GM21381 (cell line): Measurements from ENCODE around the gene RAB33B.
A peak's percentile ranks its signal among the peaks of the same experiment; 100 is the strongest.
"Not testable (repeated sequence)": the region's sequence is repeated elsewhere in the genome, so short reads cannot be mapped to it uniquely, and the experiment has no call there.

Source experiments
- ATAC-seq: cut with Tn5 transposase; IDR thresholded peaks from one replicate; pipeline ENCODE4 v1.9.1; 2021; ENCODE audit warnings: mild to moderate bottlenecking, moderate library complexity; ENCODE audit not compliant: unreplicated experiment

Gene RAB33B

DNA sequence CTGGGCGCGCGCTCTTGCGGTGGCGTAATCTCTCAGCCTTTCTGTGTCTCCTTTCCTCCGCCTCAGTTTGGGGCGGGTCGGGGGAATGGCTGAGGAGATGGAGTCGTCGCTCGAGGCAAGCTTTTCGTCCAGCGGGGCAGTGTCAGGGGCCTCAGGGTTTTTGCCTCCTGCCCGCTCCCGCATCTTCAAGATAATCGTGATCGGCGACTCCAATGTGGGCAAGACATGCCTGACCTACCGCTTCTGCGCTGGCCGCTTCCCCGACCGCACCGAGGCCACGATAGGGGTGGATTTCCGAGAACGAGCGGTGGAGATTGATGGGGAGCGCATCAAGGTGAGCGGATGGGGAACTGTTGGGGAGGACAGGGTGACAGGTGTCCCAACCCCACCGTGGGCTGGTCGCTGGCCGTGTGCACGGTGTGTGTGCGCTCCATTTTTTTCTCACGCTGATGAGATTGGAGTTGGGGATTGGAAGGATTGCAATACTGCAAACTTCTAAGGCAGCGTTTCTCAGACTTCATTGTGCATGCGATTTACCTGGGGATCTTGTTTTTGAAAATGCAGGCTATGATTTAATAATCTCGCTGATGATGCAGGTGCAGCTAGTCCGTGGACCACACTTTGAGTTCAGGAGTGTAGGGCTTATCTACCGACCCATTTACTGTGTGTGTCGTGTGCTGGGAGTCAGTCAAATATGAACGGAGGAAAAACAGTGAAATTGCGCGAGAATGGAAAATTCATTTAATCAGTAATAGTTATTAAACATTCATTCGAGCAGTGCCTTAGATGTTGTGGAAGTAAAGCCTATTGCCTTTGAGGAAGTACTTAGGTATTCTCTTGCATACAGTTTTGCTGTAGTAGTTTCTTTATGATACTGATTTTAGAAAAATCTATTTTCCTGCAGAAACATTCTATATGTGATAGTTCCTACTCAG, at the start of gene RAB33B:
Gene RAB33B, plus strand, starts transcription at position 11 of the 935 bp plus-strand sequence. Its CDS starts 75 bp downstream, at position 86.
- ATAC-seq = peak; percentile 1

DNA sequence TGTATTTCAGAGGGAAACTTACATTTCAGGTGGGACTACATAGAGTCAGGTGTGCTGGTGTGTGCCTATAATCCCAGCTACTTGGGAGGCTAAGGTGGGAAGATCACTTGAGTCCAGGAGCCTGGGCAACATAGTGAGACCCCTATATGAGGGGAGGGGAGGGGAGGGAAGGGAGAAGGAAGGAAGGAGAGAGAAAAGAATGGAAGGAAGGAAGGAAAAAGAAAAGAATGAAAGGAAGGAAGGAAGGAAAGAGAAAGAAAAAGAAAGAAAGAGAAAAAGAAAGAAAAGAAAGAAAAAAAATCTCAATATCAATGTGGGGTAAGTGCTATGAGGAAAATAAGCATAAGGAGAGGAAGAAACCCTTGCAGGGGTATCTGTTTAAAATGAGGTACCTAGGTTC, 43.6 kb upstream of the RAB33B start:
- ATAC-seq = no peak

DNA sequence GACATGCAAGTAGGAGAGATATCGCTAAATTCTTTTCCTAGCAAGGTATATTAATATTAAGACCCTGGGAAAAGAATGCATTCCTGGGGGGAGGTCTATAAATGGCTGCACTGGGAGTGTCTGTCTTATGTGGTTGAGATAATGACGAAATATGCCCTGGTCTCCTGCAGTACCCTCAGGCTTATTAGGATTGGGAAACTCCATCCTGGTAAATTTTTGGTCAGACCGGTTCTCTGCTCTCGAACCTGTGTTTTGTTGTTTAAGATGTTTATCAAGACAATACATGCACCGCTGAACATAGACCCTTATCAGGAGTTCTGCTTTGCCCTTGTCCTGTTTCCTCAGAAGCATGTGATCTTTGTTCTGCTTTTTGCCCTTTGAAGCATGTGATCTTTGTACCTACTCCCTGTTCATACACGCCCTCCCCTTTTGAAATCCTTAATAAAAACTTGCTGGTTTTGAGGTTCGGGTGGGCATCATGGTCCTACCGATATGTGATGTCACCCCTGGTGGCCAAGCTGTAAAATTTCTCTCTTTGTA, 39.2 kb upstream of the RAB33B start:
- ATAC-seq = not testable (repeated sequence)

DNA sequence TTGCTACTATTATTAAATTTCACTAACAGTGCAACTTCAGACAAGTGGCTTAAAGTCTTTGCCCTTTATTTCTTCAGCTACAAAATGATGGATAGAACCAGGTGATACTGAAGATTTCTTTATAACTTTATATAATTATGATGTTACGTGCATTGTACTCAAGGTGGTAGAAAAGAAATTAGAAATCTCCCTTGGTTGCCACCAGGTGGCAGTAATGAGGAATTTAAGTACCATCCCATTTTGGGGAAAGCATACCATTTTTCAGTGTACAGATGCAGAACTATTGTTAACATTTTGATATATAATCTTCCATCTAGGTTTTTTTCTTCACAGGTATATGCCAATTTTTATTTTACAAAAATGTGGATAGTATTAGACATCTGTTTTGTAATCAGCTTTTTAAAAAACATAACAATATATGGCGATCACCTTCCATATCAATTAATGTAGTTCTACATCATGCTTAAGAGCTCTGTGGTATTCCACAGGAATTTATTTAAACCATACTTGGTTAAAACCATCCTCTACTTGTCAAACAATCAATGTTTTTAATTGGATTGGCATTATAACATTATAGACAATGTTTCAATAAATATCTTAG, 37.7 kb upstream of the RAB33B start:
- ATAC-seq = no peak

DNA sequence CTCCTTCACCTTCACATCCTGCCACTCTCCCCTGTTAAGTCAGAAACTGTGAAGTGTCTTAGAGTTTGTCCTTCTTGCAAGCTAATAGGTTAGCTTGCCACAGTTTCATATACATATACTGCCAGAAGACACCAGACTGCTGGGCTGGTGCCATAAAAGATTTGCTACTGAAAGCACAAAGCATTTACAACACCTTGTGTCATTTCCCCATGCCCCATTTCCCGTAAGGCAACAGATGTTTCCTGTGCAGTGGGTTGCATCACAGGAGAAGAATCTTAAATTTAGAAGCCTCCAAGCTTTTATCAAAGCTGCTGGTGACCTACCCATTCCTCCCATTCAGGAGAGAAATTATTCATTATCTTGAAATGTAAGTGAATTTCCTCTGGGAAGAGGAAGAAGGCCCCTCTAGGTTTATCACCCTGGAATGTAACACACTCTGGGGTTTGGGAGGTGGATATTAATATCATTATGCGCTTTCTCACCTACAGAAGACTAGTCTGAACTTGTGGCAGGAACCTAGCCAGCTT, 34.5 kb upstream of the RAB33B start:
- ATAC-seq = peak; percentile 80

DNA sequence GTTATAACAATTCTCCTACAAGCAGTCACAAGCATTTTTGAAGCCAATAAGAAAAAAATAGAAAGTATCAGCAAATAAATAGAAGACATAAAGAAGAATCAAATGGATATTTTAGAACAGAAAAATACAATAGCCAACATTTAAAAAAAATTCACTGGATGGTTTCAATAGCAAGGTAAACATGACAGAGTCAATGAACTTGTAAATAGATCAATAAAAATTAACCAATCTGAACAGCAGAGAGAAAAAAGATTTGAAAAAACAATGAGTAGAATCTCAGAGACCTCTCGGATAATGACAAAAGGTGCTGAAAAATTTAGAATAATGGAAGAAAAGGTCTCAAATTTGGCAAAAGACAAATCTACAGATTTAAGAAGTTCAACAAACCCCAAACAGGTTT, 33.3 kb upstream of the RAB33B start:
- no peak for ATAC-seq

DNA sequence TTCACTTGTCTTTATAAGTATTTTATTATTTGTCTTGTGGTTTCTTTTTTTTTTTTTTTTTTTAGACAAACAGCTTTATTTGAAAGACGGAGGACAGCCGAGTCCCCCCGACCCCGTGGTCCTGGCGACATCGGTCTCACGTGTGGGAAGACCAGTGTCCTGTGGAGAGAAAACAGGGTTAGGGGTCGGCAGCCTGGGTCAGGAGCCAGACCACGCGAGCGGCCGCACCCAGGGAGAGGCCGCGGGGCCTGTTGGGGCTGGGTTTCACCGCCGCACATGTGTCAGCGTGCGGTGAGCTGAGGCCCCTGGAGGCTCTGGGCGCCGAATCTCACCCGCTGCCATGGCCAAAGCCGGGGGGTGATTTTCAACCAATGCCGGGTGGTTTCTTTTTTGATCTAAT, 17.8 kb upstream of the RAB33B start:
- ATAC-seq = no peak

DNA sequence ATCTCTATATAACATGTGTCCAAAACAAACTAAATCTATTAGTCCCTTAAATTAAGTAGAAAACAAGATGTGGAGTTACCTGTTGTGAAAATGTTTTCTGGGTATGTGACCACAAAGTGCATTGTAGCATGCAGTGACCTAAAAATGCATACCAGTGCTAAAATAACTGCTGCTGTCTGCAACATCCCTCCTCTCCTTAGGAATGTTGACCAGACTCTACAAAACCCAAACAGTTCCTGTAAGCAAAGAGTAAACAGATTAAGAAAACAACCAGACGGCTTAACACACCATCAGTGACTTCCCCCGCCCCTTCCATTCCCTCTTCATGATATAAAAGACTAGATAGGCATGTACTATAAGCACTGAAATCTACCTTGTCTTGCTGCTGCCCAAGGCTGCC, 15.8 kb upstream of the RAB33B start:
- ATAC-seq = no peak

DNA sequence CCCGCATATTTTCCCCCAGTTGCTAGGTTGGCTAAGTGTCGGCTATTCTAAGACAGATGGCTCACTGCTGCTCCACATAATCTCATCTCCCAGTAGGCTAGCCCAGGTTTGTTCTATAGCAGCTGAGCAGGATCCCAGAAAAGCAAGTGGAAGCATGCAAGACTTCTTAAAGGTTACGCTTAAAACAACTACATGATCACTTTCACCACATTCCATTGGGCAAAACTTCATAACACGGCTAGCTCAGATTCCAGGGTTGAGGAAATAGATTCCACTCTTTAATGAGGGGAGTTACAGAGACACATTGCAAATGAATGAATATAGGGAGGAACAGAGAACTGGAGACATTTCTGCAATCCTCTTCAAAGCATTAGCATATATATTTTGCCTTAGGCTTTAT, 12.9 kb upstream of the RAB33B start:
- ATAC-seq = no peak

DNA sequence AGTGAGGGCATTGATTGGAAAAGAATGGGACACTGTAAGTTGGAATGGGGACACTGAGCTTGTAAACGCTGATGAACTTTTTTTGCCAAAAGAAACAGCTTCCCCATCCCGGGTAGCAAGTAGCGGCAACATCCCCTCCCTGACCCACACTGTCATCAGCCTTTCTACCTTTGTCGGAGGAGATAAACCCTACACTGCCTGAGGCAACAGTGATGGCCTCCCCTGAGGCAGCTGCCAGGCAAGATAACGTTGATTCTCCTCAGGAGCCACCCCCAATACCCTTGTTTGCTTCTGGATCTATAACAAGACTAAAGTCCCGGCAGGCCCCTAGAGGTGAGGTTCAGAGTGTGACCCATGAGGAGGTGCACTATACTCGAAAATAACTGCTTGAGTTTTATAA, 10.3 kb upstream of the RAB33B start:
- no peak for ATAC-seq

DNA sequence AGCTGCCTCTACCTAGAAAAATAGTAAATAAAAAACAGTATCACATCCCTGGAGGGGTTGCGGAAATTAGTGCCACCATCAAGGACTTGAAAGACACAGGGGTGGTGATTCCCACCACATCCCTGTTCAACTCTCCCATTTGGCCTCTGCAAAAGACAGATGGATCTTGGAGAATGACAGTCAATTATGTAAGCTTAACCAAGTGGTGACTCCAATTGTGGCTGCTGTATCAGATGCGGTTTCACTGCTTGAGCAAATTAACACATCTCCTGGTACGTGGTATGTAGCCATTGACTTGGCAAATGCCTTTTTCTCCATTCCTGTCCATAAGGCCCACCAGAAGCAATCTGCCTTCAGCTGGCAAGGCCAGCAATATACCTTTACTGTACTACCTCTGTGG, 9.0 kb upstream of the RAB33B start:
- ATAC-seq = not testable (repeated sequence)

DNA sequence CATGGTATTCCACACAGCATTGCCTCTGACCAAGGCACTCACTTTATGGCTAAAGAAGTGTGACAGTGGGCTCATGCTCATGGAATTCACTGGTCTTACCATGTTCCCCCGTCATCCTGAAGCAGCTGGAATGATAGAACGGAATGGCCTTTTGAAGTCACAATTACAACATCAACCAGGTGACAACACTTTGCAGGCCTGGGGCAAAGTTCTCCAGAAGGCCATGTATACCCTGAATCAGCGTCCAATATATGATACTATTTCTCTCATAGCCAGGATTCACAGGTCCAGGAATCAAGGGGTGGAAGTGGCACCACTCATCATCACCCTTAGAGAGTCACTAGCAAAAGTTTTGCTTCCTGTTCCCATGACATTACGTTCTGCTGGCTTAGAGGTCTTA, 6.8 kb upstream of the RAB33B start:
- not testable (repeated sequence) for ATAC-seq

DNA sequence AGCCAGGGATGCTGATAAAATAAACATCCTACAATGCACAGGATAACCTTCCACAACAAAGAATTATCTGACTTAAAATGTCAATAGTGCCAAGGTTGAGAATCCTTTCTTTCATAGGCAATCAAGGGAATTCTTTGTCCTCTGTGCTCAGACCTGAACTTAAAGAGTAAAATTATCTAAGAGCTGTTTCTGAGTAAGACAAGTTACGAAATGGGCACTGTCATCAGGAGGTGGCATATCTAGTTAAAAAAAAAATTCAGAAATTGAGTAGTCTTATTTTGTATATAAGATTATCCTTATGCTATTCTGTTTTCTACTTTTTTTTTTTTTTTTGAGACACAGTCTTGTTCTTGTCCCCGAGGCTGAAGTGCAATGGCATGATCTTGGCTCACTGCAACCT, 3.3 kb upstream of the RAB33B start:
- no peak for ATAC-seq

DNA sequence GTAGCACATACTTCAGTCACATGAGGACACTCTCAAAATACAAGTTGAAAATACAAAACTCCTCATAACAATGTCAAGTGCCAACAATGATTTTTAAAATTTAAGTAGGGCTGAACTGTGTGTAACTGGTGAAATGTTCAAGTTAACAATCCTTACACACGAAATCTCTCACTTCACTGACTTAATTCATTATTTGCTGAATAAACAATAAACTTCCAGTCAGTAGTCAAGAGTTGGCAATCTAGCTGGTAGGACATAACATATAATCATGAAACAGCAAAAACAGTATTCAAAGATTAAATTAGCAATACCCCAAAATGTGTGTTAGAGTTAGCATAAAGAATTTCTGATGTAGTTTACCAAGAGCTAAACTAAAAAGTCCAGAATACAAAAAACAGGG, 1.9 kb upstream of the RAB33B start:
- ATAC-seq = no peak

DNA sequence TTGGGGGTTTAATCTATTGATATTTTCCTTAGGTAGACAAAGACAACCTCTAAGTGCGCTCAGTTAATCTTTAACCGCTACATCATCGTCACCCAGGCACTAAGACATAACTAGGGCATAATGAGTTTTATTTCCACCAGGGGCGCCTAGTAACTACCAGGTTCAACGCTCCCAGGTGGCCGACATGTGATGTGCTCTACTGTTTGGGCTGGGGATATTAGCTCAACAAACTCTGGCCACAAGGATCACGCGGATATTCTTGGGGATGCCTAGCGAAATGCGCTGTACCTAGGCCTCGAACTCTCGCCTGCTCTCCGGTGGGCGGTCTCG, 915 bp upstream of the RAB33B start:
- peak; percentile 44 for ATAC-seq

DNA sequence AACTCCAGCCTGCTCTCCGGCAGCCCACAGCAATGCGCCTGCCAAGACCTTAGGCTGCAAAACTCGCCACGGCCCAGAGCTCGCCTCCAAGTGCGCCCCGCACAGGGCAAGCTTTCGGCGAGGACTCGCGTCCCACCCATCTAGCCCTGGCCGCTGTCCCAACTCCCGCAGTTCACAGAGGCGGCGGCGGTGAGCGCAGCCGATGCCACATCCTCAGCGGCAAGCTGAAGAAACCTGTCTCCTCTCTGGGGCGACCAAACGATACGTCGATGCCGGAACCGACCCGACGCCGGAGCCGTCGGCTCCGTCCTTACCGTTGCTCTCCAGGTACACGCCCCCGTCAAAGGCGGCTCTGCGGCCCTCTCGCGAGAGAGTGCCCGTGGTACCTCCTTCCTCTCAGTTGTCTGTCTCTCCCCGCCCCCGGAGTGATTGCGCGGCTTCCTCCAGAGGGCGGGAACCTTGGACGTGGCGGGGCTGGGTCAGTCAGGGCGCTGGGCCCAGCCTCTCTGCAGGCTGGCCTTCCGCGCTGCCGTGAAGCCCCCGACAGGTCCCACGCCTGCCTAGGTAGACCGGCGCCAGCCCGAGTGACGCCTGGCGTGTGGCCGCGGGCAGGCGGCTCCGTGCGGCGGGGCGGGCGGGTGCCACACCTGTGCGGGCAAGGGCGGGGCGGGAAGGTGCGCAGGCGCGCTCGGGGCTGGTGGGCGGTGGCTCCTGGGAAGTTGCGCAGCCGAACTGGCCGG, 380 bp upstream of the RAB33B start:
- ATAC-seq = peak; percentile 88

DNA sequence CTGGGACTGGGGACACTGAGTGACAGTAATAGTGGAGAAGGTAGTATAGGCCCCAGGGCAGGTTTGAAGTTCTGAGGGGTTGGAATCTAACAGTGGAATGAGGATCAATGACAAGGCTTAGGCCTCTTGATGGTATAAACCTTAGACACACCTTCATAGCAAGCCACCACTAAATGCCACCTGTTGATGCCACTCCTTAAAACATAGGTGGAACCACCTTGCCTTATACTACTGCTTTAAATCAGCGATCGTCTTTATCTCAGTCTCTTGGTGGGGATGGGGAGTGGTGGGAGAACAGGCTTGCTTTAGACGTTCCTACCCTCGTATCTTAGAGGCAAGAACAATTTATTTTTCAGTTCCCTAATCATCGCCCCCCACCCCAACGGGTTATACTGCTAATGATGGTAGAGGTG, 1.2 kb downstream of the RAB33B start:
- no peak for ATAC-seq

DNA sequence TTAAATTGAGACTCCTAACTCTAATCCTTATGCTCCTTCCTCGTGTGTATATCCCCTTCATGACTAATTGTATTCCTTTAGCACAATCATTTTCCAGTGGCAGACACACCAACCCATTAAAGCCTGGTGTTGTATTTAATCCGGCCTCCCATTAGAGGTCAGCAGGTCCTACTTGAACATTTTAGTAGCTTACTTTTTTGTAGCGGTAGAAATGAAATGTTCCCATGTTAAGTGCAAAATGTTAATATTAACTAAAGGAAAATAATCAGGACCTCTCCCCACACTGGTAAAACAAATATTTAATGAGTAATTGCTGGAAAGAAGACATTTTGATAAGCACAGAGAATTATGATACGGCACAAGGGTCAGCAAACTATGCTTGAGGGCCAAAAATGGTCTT, 3.4 kb downstream of the RAB33B start:
- ATAC-seq = no peak

DNA sequence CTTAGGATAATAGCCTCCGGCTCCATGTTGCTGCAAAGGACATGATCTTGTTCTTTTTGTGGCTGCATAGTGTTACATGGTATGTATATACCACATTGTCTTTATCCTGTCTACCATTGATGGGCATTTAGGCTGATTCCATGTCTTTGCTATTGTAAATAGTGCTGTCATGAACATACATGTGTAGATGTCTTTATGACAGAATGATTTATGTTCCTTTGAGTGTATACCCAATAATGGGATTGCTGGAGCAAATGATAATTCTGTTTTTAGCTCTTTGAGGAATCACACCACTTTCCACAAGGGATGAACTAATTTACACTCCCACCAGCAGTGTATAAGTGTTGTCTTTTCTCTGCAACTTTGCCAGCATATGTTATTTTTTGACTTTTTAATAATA, 4.6 kb downstream of the RAB33B start:
- ATAC-seq = no peak

DNA sequence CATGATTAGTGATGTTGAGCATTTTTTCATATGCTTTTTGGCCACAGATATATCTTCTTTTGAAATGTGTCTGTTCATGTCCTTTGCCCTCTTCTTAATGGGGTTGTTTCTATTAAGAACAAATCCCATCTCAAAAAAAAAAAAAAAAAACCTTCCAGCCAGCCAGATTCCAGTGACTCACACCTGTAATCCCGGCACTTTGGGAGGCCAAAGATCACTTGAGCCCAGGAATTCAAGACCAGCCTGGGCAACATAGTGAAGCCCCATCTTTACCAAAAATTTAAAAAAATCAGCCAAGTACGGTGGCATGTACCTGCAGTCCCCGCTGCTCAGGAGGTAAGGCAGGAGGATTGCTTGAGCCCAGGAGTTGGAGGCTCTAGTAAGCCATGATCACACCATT, 5.1 kb downstream of the RAB33B start:
- ATAC-seq = no peak

DNA sequence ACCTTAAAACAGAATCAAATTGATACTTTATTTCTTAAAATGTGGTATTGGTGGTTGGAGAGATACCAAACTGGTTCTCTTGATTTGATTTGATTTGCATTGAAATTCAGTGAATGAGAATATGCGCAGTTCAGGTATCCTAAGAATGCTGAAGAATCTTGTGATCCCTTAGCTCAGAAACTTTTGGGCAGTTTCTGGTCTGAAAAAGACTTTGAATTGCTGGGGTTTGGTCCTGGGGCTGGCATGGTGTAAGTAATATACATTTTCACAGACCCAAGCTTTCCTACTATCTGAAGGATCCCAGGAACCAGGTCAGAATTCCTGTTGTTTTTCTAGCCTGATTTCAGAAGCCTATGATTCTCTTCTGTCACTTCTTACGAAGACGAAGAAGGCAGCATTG, 6.6 kb downstream of the RAB33B start:
- no peak for ATAC-seq
